Inferior parietal cortex (tissue), 1 donor: ENCODE measurements around the gene CHN2.

Experiments used
- DNase-seq: peaks from one replicate; pipeline ENCODE4 v3.0.0-alpha.2; 2016; ENCODE audit errors: extremely low spot score

The CHN2 gene

GRCh38 chr7:29228289-29229011 is 33.9 kb downstream of the CHN2 start:
- DNase-seq, result no peak

- no peak for DNase-seq
These were observed 34.5 kb downstream of the CHN2 start for GRCh38 chr7:29229066-29229465.

- DNase-seq, result no peak
These were observed 35.4 kb downstream of the CHN2 start for GRCh38 chr7:29229946-29230345.

GRCh38 chr7:29230871-29231345 is 36.3 kb downstream of the CHN2 start:
- no peak for DNase-seq

- DNase-seq, result no peak
These were observed 37.2 kb downstream of the CHN2 start for GRCh38 chr7:29231671-29232232.

DNA sequence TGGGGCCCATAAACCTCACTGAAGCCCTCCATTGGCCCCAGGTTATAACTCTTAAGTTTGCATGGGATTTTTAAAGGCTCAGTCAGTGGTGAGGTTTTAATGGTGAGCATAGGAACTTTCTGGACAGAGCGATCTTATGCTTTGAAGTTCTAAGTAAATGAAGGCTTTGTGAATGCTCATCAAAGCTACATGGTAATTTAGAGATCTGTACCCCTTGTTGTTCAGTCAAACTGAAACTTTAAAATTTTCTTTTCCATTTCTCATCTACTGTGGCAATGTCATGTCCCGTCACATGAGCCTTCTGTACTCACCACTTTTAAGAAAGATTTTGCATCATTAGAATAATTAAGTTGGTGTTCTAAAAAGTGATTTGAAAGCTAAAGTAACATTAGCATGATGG is 39.9 kb downstream of the CHN2 start:
- no peak for DNase-seq

GRCh38 chr7:29236071-29236580 is 41.6 kb downstream of the CHN2 start:
- no peak for DNase-seq

- DNase-seq, result no peak
These were observed 42.1 kb downstream of the CHN2 start for GRCh38 chr7:29236649-29237048.

- no peak for DNase-seq
These were observed 42.9 kb downstream of the CHN2 start for GRCh38 chr7:29237489-29237888.

- DNase-seq, result no peak
These were observed 45.1 kb downstream of the CHN2 start for GRCh38 chr7:29239638-29240037.

DNA sequence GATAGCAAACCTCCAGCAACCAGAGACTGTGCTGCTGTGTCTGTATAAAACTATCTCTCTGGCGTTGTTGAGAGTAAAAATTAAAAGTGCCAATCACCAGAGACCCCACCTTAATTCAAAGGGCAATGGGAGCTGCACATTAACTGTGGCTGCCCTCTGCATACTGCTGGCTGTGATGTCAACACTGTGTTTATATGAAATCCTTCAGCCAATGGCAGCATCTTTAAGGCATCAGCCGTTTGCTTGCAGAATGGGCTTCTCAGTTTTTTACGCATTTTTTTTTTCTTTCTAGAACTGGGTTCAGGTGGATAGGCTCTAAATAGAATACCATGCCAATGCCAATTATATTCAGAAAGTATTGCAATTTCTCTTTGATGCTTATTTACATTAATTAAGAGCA is 47.7 kb downstream of the CHN2 start:
- DNase-seq, result no peak

GRCh38 chr7:29243910-29244655 is 49.5 kb downstream of the CHN2 start:
- no peak for DNase-seq

DNA sequence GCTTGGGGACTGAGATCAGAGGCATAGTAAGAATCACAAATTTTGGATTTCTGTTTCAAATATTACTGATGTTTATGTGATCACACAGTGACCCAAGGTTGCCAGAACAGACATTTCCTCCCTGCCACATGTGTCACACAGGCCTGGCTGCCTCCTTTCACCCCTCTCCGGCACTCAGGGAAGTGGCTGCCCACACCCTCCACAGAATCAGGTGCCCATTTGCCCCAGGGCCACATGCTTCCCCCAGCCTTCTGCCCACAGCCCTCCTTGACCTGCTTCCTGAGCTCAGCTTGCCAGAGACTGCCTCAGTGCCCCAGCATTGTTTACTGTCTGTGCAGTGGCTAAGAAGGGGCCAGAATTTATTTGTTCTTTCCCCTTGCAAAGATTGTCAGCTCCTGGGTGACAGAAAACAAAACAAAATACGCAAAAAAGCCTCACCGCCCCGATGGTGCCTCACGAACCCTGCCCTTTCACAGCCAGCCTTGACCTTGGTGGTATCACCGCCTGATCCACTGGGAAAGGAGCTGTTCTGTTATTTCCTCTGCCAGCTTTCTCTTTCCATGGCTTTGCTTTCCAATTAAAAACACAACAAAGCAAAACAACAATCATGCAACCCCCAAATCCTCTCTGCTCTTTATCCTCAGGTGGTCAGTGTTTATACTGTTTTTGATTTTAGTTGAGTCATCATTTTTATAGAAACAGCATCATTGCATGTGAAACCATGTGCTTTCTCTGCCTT is 52.8 kb downstream of the CHN2 start:
- DNase-seq, result no peak

DNA sequence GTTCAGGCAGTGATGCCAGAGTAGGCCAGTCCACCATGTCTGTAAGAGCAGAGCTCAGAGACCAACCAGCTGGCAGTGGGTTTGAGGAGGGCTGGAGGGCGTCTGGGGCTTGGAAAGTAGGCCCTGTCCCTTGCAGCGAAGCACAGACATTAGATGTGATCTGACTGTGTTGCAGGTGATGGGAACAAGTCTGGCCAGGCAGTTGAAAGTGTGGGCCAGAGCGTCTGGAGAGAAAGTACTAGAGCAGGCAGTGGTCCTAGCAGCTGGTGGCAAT is 53.3 kb downstream of the CHN2 start:
- no peak for DNase-seq

GRCh38 chr7:29248713-29249382 is 54.3 kb downstream of the CHN2 start:
- no peak for DNase-seq

GRCh38 chr7:29249383-29249750 is 54.8 kb downstream of the CHN2 start:
- no peak for DNase-seq

- DNase-seq, result no peak
These were observed 55.3 kb downstream of the CHN2 start for GRCh38 chr7:29249860-29250259.

GRCh38 chr7:29253225-29253624 is 58.6 kb downstream of the CHN2 start:
- no peak for DNase-seq

- DNase-seq, result no peak
These were observed 60.0 kb downstream of the CHN2 start for GRCh38 chr7:29254591-29254990.

DNA sequence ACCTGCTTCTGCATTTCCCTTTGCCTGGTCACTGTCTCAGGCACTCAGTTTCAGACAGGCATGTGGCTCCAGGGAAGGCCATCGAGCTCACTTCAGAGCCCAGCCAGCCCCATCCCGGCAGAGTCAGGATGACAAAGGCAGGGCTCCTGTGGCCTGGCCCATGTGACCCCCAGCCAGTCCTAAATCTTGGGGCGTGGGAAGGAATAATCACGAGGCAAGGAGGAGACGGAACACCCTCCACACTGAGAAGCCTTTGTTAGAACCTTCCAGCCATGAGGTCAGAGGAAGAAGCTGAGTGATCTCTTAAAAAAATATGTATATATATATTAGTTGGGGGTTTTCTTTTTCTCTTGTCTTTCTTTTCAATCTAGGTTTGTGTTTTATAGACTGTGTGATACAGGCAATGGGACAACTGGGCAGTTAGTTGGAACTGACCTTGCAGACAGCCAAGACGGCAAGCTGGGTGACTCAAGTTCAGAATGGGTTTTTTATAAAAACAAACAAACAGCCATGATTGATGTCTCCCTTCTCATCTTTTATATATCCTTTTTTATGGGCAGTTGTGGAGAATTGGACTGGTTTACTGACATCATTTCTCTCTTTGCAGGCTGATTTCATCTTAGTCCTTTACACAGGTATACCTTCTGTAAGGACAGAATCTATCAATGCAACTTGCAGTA is 60.8 kb downstream of the CHN2 start:
- DNase-seq, result no peak
